ENCODE measurements around the gene CBX2.

CBX2 gene

DNA sequence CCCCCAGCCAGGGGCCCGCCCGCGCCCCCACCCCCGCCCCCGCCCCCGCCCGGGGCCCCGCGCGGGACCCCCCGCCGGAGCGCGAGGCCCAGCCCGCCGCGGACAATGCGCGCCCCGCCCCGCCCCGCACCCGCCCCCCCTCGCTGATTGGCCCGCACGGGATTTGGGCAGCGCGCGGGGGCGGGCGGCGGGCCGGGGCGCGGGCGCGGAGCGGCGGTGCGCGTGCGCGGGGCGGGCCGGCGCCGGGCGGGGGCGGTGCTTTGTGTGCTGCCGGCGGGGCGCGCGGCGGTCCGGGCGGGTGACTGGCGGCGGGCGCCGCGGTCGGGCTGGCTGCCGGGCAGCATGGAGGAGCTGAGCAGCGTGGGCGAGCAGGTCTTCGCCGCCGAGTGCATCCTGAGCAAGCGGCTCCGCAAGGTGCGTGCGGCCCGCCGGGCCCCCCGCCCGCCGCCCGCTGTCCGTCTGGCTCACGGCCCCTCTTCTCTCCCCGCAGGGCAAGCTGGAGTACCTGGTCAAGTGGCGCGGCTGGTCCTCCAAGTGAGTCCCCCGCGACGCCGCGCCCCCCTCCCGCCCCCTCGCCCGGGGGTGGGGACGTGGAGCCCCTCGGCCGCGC is at the start of gene CBX2:
Gene CBX2 (plus strand): TSS at position 255 of the 610 bp plus-strand sequence. CDS start 88 bp downstream, at position 343.
- Histone ChIP-seq H3K4me1 (no peaks in the 10 kb centered on the region), H3K79me2 (no peaks in the 10 kb centered on the region), H3K27me3 (ENCODE audit: control insufficient read depth, insufficient read depth, low read length) (no peaks in the 10 kb centered on the region), H3K27ac (no peak within 1 kb of the TSS), H3K4me2 (ENCODE audit: low read length) (peak within 1 kb of the TSS; percentile 92), H3K9me3 (ENCODE audit: control insufficient read depth, low read length) (no peaks in the 10 kb centered on the region), H3K9ac (no peak within 1 kb of the TSS), H3K4me3 (ENCODE audit: low read depth, low read length) (peak within 1 kb of the TSS; percentile 61), H2AFZ (peak within 1 kb of the TSS; percentile 77), H3K36me3 (ENCODE audit: control insufficient read depth, insufficient read depth, low read length) (no peaks in the 10 kb centered on the region)
- TF ChIP-seq, protein P1, sequence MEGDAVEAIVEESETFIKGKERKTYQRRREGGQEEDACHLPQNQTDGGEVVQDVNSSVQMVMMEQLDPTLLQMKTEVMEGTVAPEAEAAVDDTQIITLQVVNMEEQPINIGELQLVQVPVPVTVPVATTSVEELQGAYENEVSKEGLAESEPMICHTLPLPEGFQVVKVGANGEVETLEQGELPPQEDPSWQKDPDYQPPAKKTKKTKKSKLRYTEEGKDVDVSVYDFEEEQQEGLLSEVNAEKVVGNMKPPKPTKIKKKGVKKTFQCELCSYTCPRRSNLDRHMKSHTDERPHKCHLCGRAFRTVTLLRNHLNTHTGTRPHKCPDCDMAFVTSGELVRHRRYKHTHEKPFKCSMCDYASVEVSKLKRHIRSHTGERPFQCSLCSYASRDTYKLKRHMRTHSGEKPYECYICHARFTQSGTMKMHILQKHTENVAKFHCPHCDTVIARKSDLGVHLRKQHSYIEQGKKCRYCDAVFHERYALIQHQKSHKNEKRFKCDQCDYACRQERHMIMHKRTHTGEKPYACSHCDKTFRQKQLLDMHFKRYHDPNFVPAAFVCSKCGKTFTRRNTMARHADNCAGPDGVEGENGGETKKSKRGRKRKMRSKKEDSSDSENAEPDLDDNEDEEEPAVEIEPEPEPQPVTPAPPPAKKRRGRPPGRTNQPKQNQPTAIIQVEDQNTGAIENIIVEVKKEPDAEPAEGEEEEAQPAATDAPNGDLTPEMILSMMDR (IDR thresholded peaks at IDR 0.05) = no peak

DNA sequence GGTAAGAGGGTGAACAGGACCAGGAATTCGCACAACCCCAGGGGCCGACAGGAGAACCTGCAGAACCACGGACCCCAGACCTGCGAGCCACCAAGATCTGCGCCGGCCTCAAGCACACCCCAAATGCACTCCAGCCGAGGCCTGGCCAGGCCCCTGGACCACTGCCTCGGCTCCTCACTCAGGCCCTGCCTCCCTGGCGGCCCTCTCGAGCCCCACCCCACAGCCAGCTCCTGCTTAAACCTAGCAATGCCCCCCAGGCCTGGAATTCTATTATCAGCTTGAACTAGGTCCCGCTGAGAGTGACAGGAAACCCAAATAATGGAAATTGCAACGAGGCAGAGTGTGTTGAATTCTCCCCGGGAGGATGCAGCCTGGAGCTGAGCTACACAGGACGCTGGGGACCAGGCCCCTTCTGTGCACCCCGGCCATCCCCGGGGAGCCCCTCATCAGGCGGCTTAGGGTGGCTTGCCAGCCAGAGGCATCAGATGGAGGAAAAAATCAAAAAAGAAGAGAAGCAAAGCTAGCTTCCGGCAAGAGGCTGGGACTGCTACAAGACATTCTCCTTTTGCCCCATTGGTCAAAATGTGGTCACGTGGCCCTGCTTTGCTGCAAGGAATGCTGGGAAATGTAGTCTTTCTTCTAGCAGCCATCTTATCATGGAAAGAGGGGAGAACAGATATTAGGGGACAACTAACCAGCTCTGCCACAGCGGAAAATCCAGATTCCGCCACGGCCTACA is 49.6 kb upstream of the CBX2 start:
- Histone ChIP-seq H3K9me3 (ENCODE audit: control insufficient read depth, low read length) (no peaks in the 10 kb centered on the region), H3K4me3 (ENCODE audit: low read depth, low read length) (peak overlapping the region; percentile 45), H3K4me2 (ENCODE audit: low read length) (peak overlapping the region; percentile 62), H3K79me2 (no peaks in the 10 kb centered on the region), H3K9ac (no peak overlapping the region), H3K36me3 (ENCODE audit: control insufficient read depth, insufficient read depth, low read length) (no peaks in the 10 kb centered on the region), H3K27me3 (ENCODE audit: control insufficient read depth, insufficient read depth, low read length) (no peaks in the 10 kb centered on the region), H3K4me1 (peaks cover 9% of the 10 kb centered on the region), H2AFZ (peak overlapping the region; percentile 98), H3K27ac (no peak overlapping the region)
- TF ChIP-seq, protein P1 (IDR thresholded peaks at IDR 0.05) = no peak

DNA sequence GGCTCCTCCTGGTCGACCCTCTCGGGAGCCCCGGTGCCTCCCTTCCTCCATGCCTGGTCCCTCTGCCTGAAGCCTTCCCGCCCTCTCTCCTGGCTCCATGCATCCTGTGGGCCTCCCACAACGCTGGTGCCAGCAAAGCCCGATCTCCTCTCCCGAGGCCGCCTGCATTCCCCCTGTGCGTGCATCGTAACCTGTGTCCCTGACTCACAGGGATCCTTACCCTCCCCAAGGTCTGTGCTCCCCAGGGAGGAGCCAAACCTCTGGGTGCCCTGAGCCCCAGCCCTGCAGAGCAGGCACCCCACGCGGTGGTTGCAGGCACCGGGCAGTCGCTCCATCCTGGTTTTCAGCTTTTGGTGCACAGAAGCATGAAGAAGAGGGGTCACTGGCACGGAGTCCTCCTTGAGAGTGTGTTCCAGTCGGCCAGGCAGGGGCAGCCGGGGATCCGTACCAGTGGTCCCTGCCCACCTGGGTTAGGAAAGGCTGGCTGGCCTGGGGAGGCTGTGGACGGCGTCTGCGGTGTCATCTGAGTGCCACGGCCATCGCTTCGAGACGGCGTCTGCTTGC is 49.0 kb upstream of the CBX2 start:
- Histone ChIP-seq H2AFZ (peak overlapping the region; percentile 98), H3K4me1 (peaks cover 9% of the 10 kb centered on the region), H3K4me2 (ENCODE audit: low read length) (no peak overlapping the region), H3K9ac (no peak overlapping the region), H3K79me2 (no peaks in the 10 kb centered on the region), H3K36me3 (ENCODE audit: control insufficient read depth, insufficient read depth, low read length) (no peaks in the 10 kb centered on the region), H3K9me3 (ENCODE audit: control insufficient read depth, low read length) (no peaks in the 10 kb centered on the region), H3K27ac (no peak overlapping the region), H3K27me3 (ENCODE audit: control insufficient read depth, insufficient read depth, low read length) (no peaks in the 10 kb centered on the region), H3K4me3 (ENCODE audit: low read depth, low read length) (peak overlapping the region; percentile 45)
- TF ChIP-seq, protein P1 (IDR thresholded peaks at IDR 0.05) = no peak

DNA sequence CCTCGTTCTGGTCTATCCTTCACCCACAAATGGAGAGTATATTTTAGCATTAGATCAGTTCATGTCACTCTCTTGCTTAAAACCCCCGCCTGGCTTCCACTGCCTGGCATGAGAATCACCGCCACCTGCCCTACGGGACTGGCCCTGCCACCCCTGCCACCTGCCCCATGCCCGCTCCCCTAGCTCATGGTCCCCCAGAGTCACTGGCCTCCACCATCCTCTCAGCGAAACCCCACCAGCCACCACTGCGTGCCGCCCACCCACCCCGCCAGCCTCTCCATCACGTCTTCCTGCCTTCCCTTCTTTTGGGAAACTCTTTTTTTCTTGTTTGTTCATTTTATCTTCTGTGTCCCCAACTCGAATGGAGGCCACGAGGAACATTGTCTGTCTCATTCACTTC is 48.2 kb upstream of the CBX2 start:
- no peak overlapping the region for H3K4me3 ChIP-seq (ENCODE audit: low read depth, low read length)
- no peaks in the 10 kb centered on the region for H3K9me3 ChIP-seq (ENCODE audit: control insufficient read depth, low read length)
- H3K4me2 ChIP-seq (ENCODE audit: low read length) = no peak overlapping the region
- H3K36me3 ChIP-seq (ENCODE audit: control insufficient read depth, insufficient read depth, low read length) = no peaks in the 10 kb centered on the region
- no peak overlapping the region for H2AFZ ChIP-seq
- no peaks in the 10 kb centered on the region for H3K79me2 ChIP-seq
- TF ChIP-seq, protein P1 (IDR thresholded peaks at IDR 0.05) = no peak
- no peak overlapping the region for H3K9ac ChIP-seq
- H3K4me1 ChIP-seq = peaks cover 9% of the 10 kb centered on the region
- no peaks in the 10 kb centered on the region for H3K27me3 ChIP-seq (ENCODE audit: control insufficient read depth, insufficient read depth, low read length)
- H3K27ac ChIP-seq = no peak overlapping the region
